GM12878 (cell line): ENCODE results near the gene PTPRN2. TPM values are rescaled to one million over a fixed set of nuclear protein-coding genes. Genes with fewer than 3 reads are reported as not detected.

ENCODE experiments used
- ATAC-seq: fragments of 200-7000 bp; cut with Tn5 transposase; 3 replicates; pipeline ENCODE4 v1.9.1; 2020; ENCODE audit warnings: mild to moderate bottlenecking, moderate library complexity
- BruUV-seq: library from RNA; stranded (reverse); fragments of 400-500 nt; replicated peaks from 2 replicates; lab custom pipeline; 2021; lab: Mats Ljungman, UMichigan
- CTCF ChIA-PET: fragments of 300-600 bp; sonication (Branson Sonifier 250); formaldehyde crosslinking; extraction: SDS; loops from one replicate; lab custom pipeline; 2021; ENCODE audit warnings: inconsistent platforms; lab: Yijun Ruan, JAX
- POLR2A ChIA-PET: fragments of 350-600 bp; formaldehyde crosslinking; extraction: SDS; loops from one replicate; lab custom pipeline; 2021; ENCODE audit warnings: inconsistent platforms; lab: Charles Lee
- RAD21 ChIA-PET: fragments of 300-600 bp; sonication (Branson Sonifier 250); formaldehyde crosslinking; loops from one replicate; lab custom pipeline; 2023; ENCODE audit warnings: antibody characterized with exemption; ENCODE audit not compliant: unreplicated experiment; lab: Charles Lee
- SMC1A ChIA-PET: fragments of 300-600 bp; sonication (Branson Sonifier 250); formaldehyde crosslinking; loops from one replicate; lab custom pipeline; 2023; ENCODE audit not compliant: unreplicated experiment, uncharacterized antibody; lab: Charles Lee
- DNase-seq: peaks from one replicate; pipeline ENCODE4 v3.0.0-alpha.2; 2011; ENCODE audit warnings: low read depth, low spot score
- FAIRE-seq: peaks from 3 replicates; lab custom pipeline; 2011; peaks lifted over from hg19 to GRCh38; lab: Jason Lieb, UNC
- H2AFZ ChIP-seq: 2 replicates; pipeline ENCODE4 v1.6.0; 2011; ENCODE audit warnings: low read depth, low read length, control low read depth; ENCODE audit not compliant: control insufficient read depth
- H3K27ac ChIP-seq: 2 replicates; pipeline ENCODE4 v1.5.1; 2011; ENCODE audit warnings: control low read depth; ENCODE audit not compliant: control insufficient read depth, insufficient read depth
- H3K27me3 ChIP-seq, 2 experiments: replicated peaks in 1 of 2; 2 replicates each; pipeline versions ENCODE4 v1.6.0 to v1.6.1; 2011; ENCODE audit warnings: low read length in 1 of 2; ENCODE audit not compliant: control insufficient read depth in 2 of 2, insufficient read depth in 2 of 2
- H3K36me3 ChIP-seq, 2 experiments: 2 replicates each; pipeline ENCODE4 v1.5.1; 2011; ENCODE audit warnings: low read length in 1 of 2; ENCODE audit not compliant: control insufficient read depth in 2 of 2, insufficient read depth in 2 of 2
- H3K4me1 ChIP-seq: 2 replicates; pipeline ENCODE4 v1.6.1; 2011; ENCODE audit warnings: mild to moderate bottlenecking, low read length, moderate library complexity, mixed read lengths; ENCODE audit not compliant: control insufficient read depth, insufficient read depth
- H3K4me2 ChIP-seq: 2 replicates; pipeline ENCODE4 v1.6.0; 2011; ENCODE audit warnings: control low read depth; ENCODE audit not compliant: control insufficient read depth, insufficient read depth
- H3K4me3 ChIP-seq: fragments of 200-600 bp; sonication (generic); 2 replicates; pipeline ENCODE4 v1.5.1; 2016
- H3K79me2 ChIP-seq: 2 replicates; pipeline ENCODE4 v1.6.0; 2011; ENCODE audit warnings: low read length; ENCODE audit not compliant: control insufficient read depth, insufficient read depth
- H3K9ac ChIP-seq: 2 replicates; pipeline ENCODE4 v1.8.0; 2011; ENCODE audit warnings: low read length, control low read depth, mixed read lengths; ENCODE audit not compliant: control insufficient read depth, insufficient read depth
- H3K9me3 ChIP-seq: replicated peaks from 3 replicates; pipeline ENCODE4 v1.5.1; 2011; ENCODE audit warnings: mild to moderate bottlenecking, low read length; ENCODE audit not compliant: control insufficient read depth, insufficient read depth
- H4K20me1 ChIP-seq: 2 replicates; pipeline ENCODE4 v1.6.0; 2011; ENCODE audit not compliant: control insufficient read depth, insufficient read depth
- BACH1 ChIP-seq: fragments of 450-650 bp; IDR thresholded peaks from 2 replicates; pipeline ENCODE4 v1.6.1; 2017; ENCODE audit warnings: mild to moderate bottlenecking, borderline replicate concordance
- CBX5 ChIP-seq: sonication (generic); IDR thresholded peaks from 2 replicates; pipeline ENCODE4 v1.6.1; 2016; ENCODE audit warnings: low read depth, moderate library complexity, mild to moderate bottlenecking, inconsistent platforms
- EGR1 ChIP-seq, 2 experiments: IDR thresholded peaks; 1 replicate in 1 of 2; 2 replicates in 1 of 2; pipeline ENCODE4 v1.6.1; 2011 to 2012; ENCODE audit warnings: low read depth in 2 of 2, low read length in 2 of 2, borderline replicate concordance in 1 of 2, mild to moderate bottlenecking in 1 of 2, moderate library complexity in 1 of 2
- EP300 ChIP-seq, 2 experiments: fragments of 150-350 bp in 1 of 2; IDR thresholded peaks; 2 replicates each; pipeline ENCODE4 v1.6.1; 2011 to 2012; ENCODE audit warnings: low read depth in 2 of 2, low read length in 2 of 2, borderline replicate concordance in 1 of 2, improper control_type of control experiment in 1 of 2, inconsistent platforms in 1 of 2; ENCODE audit not compliant: control insufficient read depth in 1 of 2
- HSF1 ChIP-seq: fragments of 150-350 bp; IDR thresholded peaks from 2 replicates; pipeline ENCODE4 v1.6.1; 2014; ENCODE audit warnings: mild to moderate bottlenecking, low read depth, low read length
- IRF4 ChIP-seq: IDR thresholded peaks from 2 replicates; pipeline ENCODE4 v1.6.1; 2011; ENCODE audit warnings: low read depth, low read length
- IRF5 ChIP-seq: fragments of 450-650 bp; IDR thresholded peaks from 2 replicates; pipeline ENCODE4 v1.6.1; 2017; ENCODE audit warnings: borderline replicate concordance
- MTA3 ChIP-seq: IDR thresholded peaks from 2 replicates; pipeline ENCODE4 v1.6.1; 2012; ENCODE audit warnings: low read length, inconsistent platforms, borderline replicate concordance
- NFXL1 ChIP-seq: fragments of 450-650 bp; IDR thresholded peaks from 2 replicates; pipeline ENCODE4 v1.6.1; 2017; ENCODE audit warnings: antibody characterized with exemption, mild to moderate bottlenecking, borderline replicate concordance
- NFYA ChIP-seq: IDR thresholded peaks from 2 replicates; pipeline ENCODE4 v1.6.1; 2011; ENCODE audit warnings: low read depth, mild to moderate bottlenecking, low read length, improper control_type of control experiment, borderline replicate concordance
- POLR2A ChIP-seq: IDR thresholded peaks from 2 replicates; pipeline ENCODE4 v1.6.1; 2011; ENCODE audit warnings: low read depth, mild to moderate bottlenecking, low read length
- RBBP5 ChIP-seq: fragments of 200-600 bp; sonication (generic); conservative IDR thresholded peaks from 2 replicates; pipeline ENCODE4 v1.6.1; 2016
- RELA ChIP-seq: fragments of 450-650 bp; IDR thresholded peaks from 2 replicates; pipeline ENCODE4 v1.8.0; 2014; ENCODE audit warnings: borderline replicate concordance; ENCODE audit not compliant: partially characterized antibody
- STAT3 ChIP-seq: IDR thresholded peaks from 2 replicates; pipeline ENCODE4 v1.6.1; 2011; ENCODE audit warnings: low read depth, low read length, improper control_type of control experiment
- SUZ12 ChIP-seq: fragments of 200-600 bp; sonication (generic); IDR thresholded peaks from one replicate; pipeline ENCODE4 v1.6.1; 2018; ENCODE audit warnings: antibody characterized with exemption, mild to moderate bottlenecking; ENCODE audit not compliant: unreplicated experiment
- ZBED1 ChIP-seq: IDR thresholded peaks from 2 replicates; pipeline ENCODE4 v1.6.1; 2016; ENCODE audit warnings: borderline replicate concordance
- WGBS: methylation state at CpG from one replicate; pipeline ENCODE4 v1.1.6; 2016; ENCODE audit warnings: low lambda C conversion rate; ENCODE audit not compliant: insufficient replicate concordance, insufficient coverage; ENCODE audit errors: missing lambda C conversion rate; 5-methylcytosine and 5-hydroxymethylcytosine counted together
- in situ Hi-C: fragments of 300-500 bp; cut with MboI; formaldehyde crosslinking; loops from 9 replicates; pipeline ENCODE4 v1.14.3; 2018; ENCODE audit warnings: mixed read lengths
- intact Hi-C: fragments of 100-400 bp; cut with micrococcal nuclease; formaldehyde crosslinking; loops from one replicate; pipeline ENCODE4 v1.14.2; 2022; ENCODE audit not compliant: unreplicated experiment
- polyA plus RNA-seq, 11 experiments: library from polyadenylated mRNA; depleted of rRNA in 4 of 11; unstranded in 6 of 11; stranded (reverse) in 5 of 11; fragments of >200 nt; fragmentation: Nextera tagmentation in 4 of 11; fragmentation: Illumina TruSeq in 1 of 11; extraction: Ambion mirVana in 4 of 11; extraction: Trizol in 1 of 11; gene quantifications; 1 replicate in 1 of 11; 2 replicates in 10 of 11; pipeline versions ENCODE4 v1.2.1 to v1.2.3, GENCODE V29; 2011 to 2016; ENCODE audit warnings: inconsistent platforms in 2 of 11, missing spikeins in 2 of 11, low read depth in 1 of 11
- total RNA-seq, 4 experiments: library from RNA; depleted of rRNA in 3 of 4; stranded (reverse); fragments of >200 nt in 3 of 4; fragmentation: Illumina TruSeq in 1 of 4; extraction: Trizol in 1 of 4; gene quantifications; 2 replicates each; pipeline versions ENCODE4 v1.2.1 to v1.2.3, GENCODE V29; 2013 to 2021
- TF ChIP-seq, protein P1 (sequence below): fragments of 450-650 bp; IDR thresholded peaks from 2 replicates; pipeline ENCODE4 v1.6.1; 2017; ENCODE audit warnings: antibody characterized with exemption, mild to moderate bottlenecking, moderate library complexity
- TF ChIP-seq, protein P2 (sequence below): IDR thresholded peaks from 2 replicates; pipeline ENCODE4 v1.6.1; 2012; ENCODE audit warnings: low read depth, low read length, improper control_type of control experiment

Gene PTPRN2
- total and polyA plus RNA-seq, 10 of the 15 experiments (the other 5 are each of a cell fraction or from before 2014, with no cell fraction given), result 5.4 TPM; not detected in 9

GRCh38 chr7:157613575-157614322, 973.9 kb downstream of the PTPRN2 start:
- Histone ChIP-seq H3K79me2 (no peaks in the 10 kb centered on the region), H3K27ac (no peak overlapping the region), H4K20me1 (no peaks in the 10 kb centered on the region), H3K9ac (no peak overlapping the region), H3K4me3 (no peak overlapping the region), H3K4me2 (no peak overlapping the region), H3K4me1 (no peaks in the 10 kb centered on the region), H3K9me3 (no peaks in the 10 kb centered on the region; the same call in 1 of the 3 replicates), H3K27me3 (no peaks in the 10 kb centered on the region), H3K36me3 (no peaks in the 10 kb centered on the region), H2AFZ (no peak overlapping the region)
- ChIA-PET POLR2A (no interaction called here), RAD21 (no interaction called here), CTCF (no interaction called here), SMC1A (interaction anchor here (0.6 kb wide), 1 partner anchor 1509 kb away, joined by 3 read pairs; no protein-coding TSS in a partner anchor)
- DNase-seq (no peak), FAIRE-seq (no peak), ATAC-seq (no peak)
- intact Hi-C loops, result no loop called here
- 36% methylated on average over 46 of the region's 51 CpGs for WGBS
- BruUV-seq, result no TSS peak
- in situ Hi-C loops, result no loop called here
- TF ChIP-seq, protein P1, sequence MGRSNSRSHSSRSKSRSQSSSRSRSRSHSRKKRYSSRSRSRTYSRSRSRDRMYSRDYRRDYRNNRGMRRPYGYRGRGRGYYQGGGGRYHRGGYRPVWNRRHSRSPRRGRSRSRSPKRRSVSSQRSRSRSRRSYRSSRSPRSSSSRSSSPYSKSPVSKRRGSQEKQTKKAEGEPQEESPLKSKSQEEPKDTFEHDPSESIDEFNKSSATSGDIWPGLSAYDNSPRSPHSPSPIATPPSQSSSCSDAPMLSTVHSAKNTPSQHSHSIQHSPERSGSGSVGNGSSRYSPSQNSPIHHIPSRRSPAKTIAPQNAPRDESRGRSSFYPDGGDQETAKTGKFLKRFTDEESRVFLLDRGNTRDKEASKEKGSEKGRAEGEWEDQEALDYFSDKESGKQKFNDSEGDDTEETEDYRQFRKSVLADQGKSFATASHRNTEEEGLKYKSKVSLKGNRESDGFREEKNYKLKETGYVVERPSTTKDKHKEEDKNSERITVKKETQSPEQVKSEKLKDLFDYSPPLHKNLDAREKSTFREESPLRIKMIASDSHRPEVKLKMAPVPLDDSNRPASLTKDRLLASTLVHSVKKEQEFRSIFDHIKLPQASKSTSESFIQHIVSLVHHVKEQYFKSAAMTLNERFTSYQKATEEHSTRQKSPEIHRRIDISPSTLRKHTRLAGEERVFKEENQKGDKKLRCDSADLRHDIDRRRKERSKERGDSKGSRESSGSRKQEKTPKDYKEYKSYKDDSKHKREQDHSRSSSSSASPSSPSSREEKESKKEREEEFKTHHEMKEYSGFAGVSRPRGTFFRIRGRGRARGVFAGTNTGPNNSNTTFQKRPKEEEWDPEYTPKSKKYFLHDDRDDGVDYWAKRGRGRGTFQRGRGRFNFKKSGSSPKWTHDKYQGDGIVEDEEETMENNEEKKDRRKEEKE, result no peak
- TF ChIP-seq BACH1 (no peak), NFXL1 (no peak), ZBED1 (no peak), RELA (no peak), SUZ12 (no peak), NFYA (no peak), IRF4 (no peak), HSF1 (no peak), MTA3 (no peak), CBX5 (no peak), POLR2A (no peak), EP300 (IDR thresholded peaks at IDR 0.05; ENCODE audit: borderline replicate concordance in 1 of 2, control insufficient read depth in 1 of 2, low read depth in 2 of 2, low read length in 2 of 2) (no peak), EGR1 (IDR thresholded peaks at IDR 0.05; ENCODE audit: borderline replicate concordance in 1 of 2, low read depth in 2 of 2, low read length in 2 of 2) (no peak), RBBP5 (no peak), STAT3 (no peak), IRF5 (no peak)
- TF ChIP-seq, protein P2, sequence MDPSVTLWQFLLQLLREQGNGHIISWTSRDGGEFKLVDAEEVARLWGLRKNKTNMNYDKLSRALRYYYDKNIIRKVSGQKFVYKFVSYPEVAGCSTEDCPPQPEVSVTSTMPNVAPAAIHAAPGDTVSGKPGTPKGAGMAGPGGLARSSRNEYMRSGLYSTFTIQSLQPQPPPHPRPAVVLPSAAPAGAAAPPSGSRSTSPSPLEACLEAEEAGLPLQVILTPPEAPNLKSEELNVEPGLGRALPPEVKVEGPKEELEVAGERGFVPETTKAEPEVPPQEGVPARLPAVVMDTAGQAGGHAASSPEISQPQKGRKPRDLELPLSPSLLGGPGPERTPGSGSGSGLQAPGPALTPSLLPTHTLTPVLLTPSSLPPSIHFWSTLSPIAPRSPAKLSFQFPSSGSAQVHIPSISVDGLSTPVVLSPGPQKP, result no peak
